Raji (cell line): Measurements from ENCODE around the gene PSMG3.

Experiments
- POLR2A ChIP-seq: IDR thresholded peaks from 2 replicates; pipeline ENCODE4 v1.6.1; 2011; ENCODE audit warnings: low read depth, low read length, control low read depth; ENCODE audit not compliant: insufficient read depth

Gene PSMG3

GRCh38 chr7:1557006-1557405 is 12.8 kb downstream of the PSMG3 start:
- TF ChIP-seq POLR2A, result no peak

GRCh38 chr7:1555813-1556543 is 13.9 kb downstream of the PSMG3 start, which contains the start of gene TMEM184A:
TSS of gene TMEM184A (minus strand) at chr7:1556205. CDS start at chr7:1555484, 721 bp downstream.
- no peak for TF ChIP-seq POLR2A

GRCh38 chr7:1555046-1555812 is 14.6 kb downstream of the PSMG3 start:
- no peak for TF ChIP-seq POLR2A

GRCh38 chr7:1554333-1555045 is 15.3 kb downstream of the PSMG3 start:
- TF ChIP-seq POLR2A, result no peak

- no peak for TF ChIP-seq POLR2A
These were observed 16.2 kb downstream of the PSMG3 start for GRCh38 chr7:1553512-1554210.

GRCh38 chr7:1552200-1552599 is 17.6 kb downstream of the PSMG3 start:
- no peak for TF ChIP-seq POLR2A

- TF ChIP-seq POLR2A, result no peak
These were observed 19.0 kb downstream of the PSMG3 start for GRCh38 chr7:1550846-1551155.

- no peak for TF ChIP-seq POLR2A
These were observed 19.6 kb downstream of the PSMG3 start for GRCh38 chr7:1550005-1550845.

- TF ChIP-seq POLR2A, result no peak
These were observed 20.4 kb downstream of the PSMG3 start for GRCh38 chr7:1549357-1550004.

- TF ChIP-seq POLR2A, result no peak
These were observed 20.9 kb downstream of the PSMG3 start for GRCh38 chr7:1548944-1549343.

- no peak for TF ChIP-seq POLR2A
These were observed 21.4 kb downstream of the PSMG3 start for GRCh38 chr7:1548438-1548831.

- no peak for TF ChIP-seq POLR2A
These were observed 21.9 kb downstream of the PSMG3 start for GRCh38 chr7:1547777-1548437.
